ENCODE measurements around the gene C1orf116.

The C1orf116 gene

GRCh38 chr1:206986885-206987284 lies 45.7 kb downstream of the C1orf116 start:
- no peak overlapping the region for H3K4me3 ChIP-seq (replicated peaks; ENCODE audit: low read depth, low read length)
- no peak for DNase-seq (ENCODE audit: extremely low read depth, low read depth)
- TF ChIP-seq CTCF (IDR thresholded peaks at IDR 0.05; ENCODE audit: low read depth, low read length, missing control alignments): no peak

GRCh38 chr1:206986402-206986801 lies 46.2 kb downstream of the C1orf116 start:
- no peak overlapping the region for H3K4me3 ChIP-seq (replicated peaks; ENCODE audit: low read depth, low read length)
- no peak for TF ChIP-seq CTCF (IDR thresholded peaks at IDR 0.05; ENCODE audit: low read depth, low read length, missing control alignments)
- DNase-seq (ENCODE audit: extremely low read depth, low read depth): no peak

GRCh38 chr1:206985162-206985749 lies 47.3 kb downstream of the C1orf116 start:
- TF ChIP-seq CTCF (IDR thresholded peaks at IDR 0.05; ENCODE audit: low read depth, low read length, missing control alignments): no peak
- no peak overlapping the region for H3K4me3 ChIP-seq (replicated peaks; ENCODE audit: low read depth, low read length)
- no peak for DNase-seq (ENCODE audit: extremely low read depth, low read depth)

- peak; percentile 83 for TF ChIP-seq CTCF (IDR thresholded peaks at IDR 0.05; ENCODE audit: low read depth, low read length, missing control alignments)
- no peak for DNase-seq (ENCODE audit: extremely low read depth, low read depth)
Observed at GRCh38 chr1:206982216-206982615, 50.3 kb downstream of the C1orf116 start.

GRCh38 chr1:206979379-206980043 lies 53.0 kb downstream of the C1orf116 start:
- DNase-seq (ENCODE audit: extremely low read depth, low read depth): no peak
- TF ChIP-seq CTCF (IDR thresholded peaks at IDR 0.05; ENCODE audit: low read depth, low read length, missing control alignments): peak; percentile 63
- no peak overlapping the region for H3K4me3 ChIP-seq (replicated peaks; ENCODE audit: low read depth, low read length)

More at GRCh38 chr1:206982216-206982615, 50.3 kb downstream of the C1orf116 start:
- H3K4me3 ChIP-seq (replicated peaks; ENCODE audit: low read depth, low read length): no peak overlapping the region

GRCh38 chr1:206978259-206978658 lies 54.3 kb downstream of the C1orf116 start:
- DNase-seq (ENCODE audit: extremely low read depth, low read depth): no peak
- H3K4me3 ChIP-seq (replicated peaks; ENCODE audit: low read depth, low read length): no peak overlapping the region
- no peak for TF ChIP-seq CTCF (IDR thresholded peaks at IDR 0.05; ENCODE audit: low read depth, low read length, missing control alignments)
